H1 (cell line): ENCODE results near the gene NRL. TPM values are rescaled to one million over a fixed set of nuclear protein-coding genes. Genes with fewer than 3 reads are reported as not detected.

ENCODE experiments used
- BACH1 ChIP-seq: IDR thresholded peaks from 2 replicates; pipeline ENCODE4 v1.6.1; 2012; ENCODE audit warnings: low read length, improper control_type of control experiment
- BCL11A ChIP-seq, 2 experiments: IDR thresholded peaks; one replicate each; pipeline ENCODE4 v1.6.1; 2011; ENCODE audit warnings: low read depth in 2 of 2, low read length in 2 of 2, mild to moderate bottlenecking in 2 of 2
- CHD1 ChIP-seq: IDR thresholded peaks from 2 replicates; pipeline ENCODE4 v1.6.1; 2012; ENCODE audit warnings: low read depth, low read length, improper control_type of control experiment
- CREB1 ChIP-seq: IDR thresholded peaks from 2 replicates; pipeline ENCODE4 v1.6.1; 2012; ENCODE audit warnings: inconsistent platforms
- MAFK ChIP-seq: IDR thresholded peaks from 2 replicates; pipeline ENCODE4 v1.6.1; 2012; ENCODE audit warnings: low read depth, mild to moderate bottlenecking, improper control_type of control experiment, low read length
- POU5F1 ChIP-seq: IDR thresholded peaks from 2 replicates; pipeline ENCODE4 v1.6.1; 2011; ENCODE audit warnings: low read depth, mild to moderate bottlenecking, low read length, moderate library complexity
- RAD21 ChIP-seq, 2 experiments: IDR thresholded peaks in 1 of 2; conservative IDR thresholded peaks in 1 of 2; 2 replicates each; pipeline ENCODE4 v1.6.1; 2011; ENCODE audit warnings: low read depth in 2 of 2, low read length in 2 of 2, improper control_type of control experiment in 1 of 2, inconsistent platforms in 1 of 2, mild to moderate bottlenecking in 1 of 2, moderate library complexity in 1 of 2
- SP4 ChIP-seq: IDR thresholded peaks from 2 replicates; pipeline ENCODE4 v1.6.1; 2012; ENCODE audit warnings: low read length, inconsistent platforms
- SUZ12 ChIP-seq: fragments of 200-600 bp; sonication (generic); IDR thresholded peaks from 2 replicates; pipeline ENCODE4 v1.6.1; 2012; ENCODE audit warnings: mild to moderate bottlenecking, inconsistent platforms, low read length, moderate library complexity, mixed read lengths
- polyA plus RNA-seq, 7 experiments: library from polyadenylated mRNA; depleted of rRNA in 3 of 7; stranded (reverse) in 5 of 7; unstranded in 2 of 7; fragments of >200 nt in 5 of 7; fragments of 200-250 nt in 2 of 7; gene quantifications; 1 replicate in 5 of 7; 2 replicates in 1 of 7; 4 replicates in 1 of 7; pipeline versions ENCODE4 v1.2.1 to v1.2.3, GENCODE V29; 2011 to 2013; ENCODE audit warnings: missing spikeins in 2 of 7, mixed read lengths in 2 of 7
- total RNA-seq: library from RNA; stranded (reverse); fragmentation: NEBNext Ultra II Directional; extraction: Animal tissue kit (Norgen Biotek cat#: 25700); gene quantifications from 2 replicates; pipeline ENCODE4 v1.2.1, GENCODE V29; 2021

The NRL gene
- total and polyA plus RNA-seq, 2 of the 8 experiments (the other 6 are each of a cell fraction or from before 2014, with no cell fraction given): 1.1 to 2.2 TPM

GRCh38 chr14:24138396-24139271 lies 23.9 kb upstream of the NRL start (continued):
- TF ChIP-seq POU5F1: no peak
- no peak for TF ChIP-seq CHD1
- TF ChIP-seq SUZ12: no peak
- no peak for TF ChIP-seq MAFK
- no peak for TF ChIP-seq BACH1
- TF ChIP-seq CREB1: no peak
- TF ChIP-seq BCL11A (IDR thresholded peaks at IDR 0.05; ENCODE audit: low read depth in 2 of 2, low read length in 2 of 2): no peak
- no peak for TF ChIP-seq SP4
- TF ChIP-seq RAD21 (IDR thresholded peaks at IDR 0.05 in 1 of 2, conservative IDR thresholded peaks at IDR 0.05 in 1 of 2; ENCODE audit: low read depth in 2 of 2, low read length in 2 of 2): no peak
